Activated CD4-positive, alpha-beta T cell treated with anti-CD3 and anti-CD28 coated beads for 24 hours (primary cell): ENCODE data around the gene NSG1.
"Not testable (repeated sequence)": the region's sequence is repeated elsewhere in the genome, so short reads cannot be mapped to it uniquely, and the experiment has no call there.

Source experiments
- DNase-seq, 2 donors: peaks; one replicate each; pipeline ENCODE4 v3.0.0-alpha.2; 2020; ENCODE audit warnings: low read depth in 2 of 2

The NSG1 gene

DNA sequence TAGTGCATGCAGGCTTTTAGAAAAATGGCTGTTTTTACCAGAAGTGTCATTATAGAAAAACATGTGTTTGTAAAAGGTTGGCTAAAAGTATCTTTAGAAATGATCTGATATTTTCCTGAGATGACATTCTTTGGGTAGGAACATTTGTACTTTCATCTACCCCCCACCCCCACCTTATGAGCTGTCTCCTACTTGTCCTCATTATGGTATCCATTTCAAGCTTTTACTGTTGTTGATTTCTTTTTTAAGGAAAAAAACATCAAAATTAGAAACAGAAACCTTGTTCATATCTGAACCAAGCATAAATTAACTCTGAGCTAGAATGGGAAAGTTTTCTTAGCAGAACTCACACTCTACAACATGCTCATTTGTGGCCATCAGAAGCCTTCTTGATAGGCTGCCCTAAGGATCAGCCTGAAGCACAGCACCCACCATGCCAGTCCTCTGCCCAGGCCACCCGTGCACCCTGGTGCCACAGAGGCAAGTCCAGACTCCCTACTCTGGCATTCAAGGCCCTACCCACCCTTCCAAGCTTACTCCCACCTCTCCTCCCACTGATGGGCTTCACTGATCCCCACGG, 49.4 kb downstream of the NSG1 start:
- no peak for DNase-seq

DNA sequence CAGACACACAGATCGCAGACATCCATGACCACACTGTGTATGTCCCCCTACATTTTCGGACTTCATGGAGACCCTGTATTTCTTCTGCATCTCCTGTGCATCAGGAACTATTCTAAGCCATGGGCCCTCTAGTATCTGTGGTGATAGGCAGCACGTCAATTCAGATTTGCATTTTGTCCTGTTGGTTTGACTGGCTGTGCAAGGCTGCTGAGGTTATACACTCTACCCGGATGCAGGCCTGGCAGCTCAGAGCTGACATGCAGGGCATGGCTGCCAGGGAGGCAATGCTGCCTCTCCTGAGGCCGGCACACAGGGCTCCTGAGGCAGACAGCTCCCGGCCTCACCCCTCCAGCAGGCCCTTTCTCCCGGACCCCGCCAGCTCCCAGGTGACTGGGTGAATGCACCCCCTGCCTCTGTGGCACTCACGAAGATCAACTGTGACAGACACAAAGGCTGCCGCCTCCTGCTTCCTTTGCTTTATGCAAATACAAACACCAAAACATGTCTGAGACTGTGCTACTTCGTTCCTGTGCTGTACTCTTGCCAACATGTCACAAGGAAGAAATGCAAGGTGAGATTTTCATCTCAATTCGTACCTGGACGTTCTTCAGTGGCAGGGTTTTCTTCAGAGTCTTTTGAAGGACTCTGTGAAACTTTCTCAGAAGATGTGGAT, 51.0 kb downstream of the NSG1 start:
- DNase-seq = no peak

DNA sequence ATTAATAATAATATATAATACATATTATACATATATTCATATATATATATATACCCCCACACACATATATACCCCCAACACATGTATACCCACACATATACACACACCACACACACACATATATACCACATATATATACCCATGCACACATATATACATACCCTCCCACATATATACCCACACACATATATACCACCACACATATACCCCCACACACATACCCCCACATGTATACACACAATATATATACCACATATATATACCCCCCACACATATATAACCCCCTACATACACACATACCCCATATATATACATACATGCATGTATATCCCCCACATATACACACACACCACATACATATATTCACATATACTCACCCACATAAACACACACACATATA, 52.0 kb downstream of the NSG1 start:
- no peak for DNase-seq

DNA sequence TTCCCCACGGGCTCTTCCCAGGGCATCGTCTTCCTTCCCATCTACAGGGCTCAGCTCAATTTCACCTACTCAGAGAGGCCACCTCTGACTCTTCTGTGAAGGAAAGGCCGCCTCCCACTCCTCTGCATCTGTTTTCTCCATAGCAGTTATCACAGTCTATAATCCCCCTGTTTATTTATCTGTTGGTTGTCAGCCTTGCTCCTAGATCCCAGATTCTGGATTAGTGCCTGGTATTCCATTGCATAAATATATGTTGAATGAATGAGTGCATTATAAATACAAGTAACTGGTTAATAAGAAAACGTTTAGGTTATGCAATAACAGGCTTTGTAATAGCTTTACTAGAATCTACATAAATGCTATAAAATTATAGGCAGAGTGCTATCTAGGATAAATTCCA, 52.9 kb downstream of the NSG1 start:
- DNase-seq = no peak

DNA sequence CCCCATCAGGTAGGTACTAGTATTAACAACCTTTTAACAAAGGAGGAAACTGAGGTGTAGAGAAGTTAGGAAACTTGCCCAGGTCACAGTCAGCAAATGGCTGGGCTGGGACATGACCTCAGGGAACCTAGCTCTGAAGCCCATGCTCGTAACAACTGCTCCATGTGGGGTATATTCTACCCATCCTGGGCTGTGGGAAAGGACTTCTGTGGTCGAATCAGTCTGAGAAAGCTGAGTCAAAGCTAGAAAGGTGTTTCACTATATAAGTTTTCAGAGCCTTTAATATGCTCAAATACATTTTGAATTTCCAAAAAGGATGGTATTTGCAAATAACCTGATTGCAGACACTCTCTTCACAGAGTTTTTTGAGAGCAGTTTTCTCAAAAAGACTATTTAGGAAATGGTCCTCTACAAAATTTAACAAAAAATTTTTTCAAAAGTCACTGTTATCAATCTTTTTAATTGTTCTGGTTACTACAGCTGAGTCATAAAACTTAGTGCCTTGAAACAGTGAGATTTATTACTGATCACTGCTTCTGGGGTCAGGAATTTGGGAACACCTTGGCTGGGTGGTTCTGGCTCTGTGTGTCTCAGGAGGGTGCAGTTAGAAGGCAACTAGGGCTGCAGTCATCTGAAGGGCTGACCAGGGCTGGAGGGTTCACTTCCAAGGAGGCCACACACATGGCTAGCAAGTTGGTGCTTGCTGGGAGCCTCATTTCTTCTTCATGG, 53.6 kb downstream of the NSG1 start:
- DNase-seq = no peak

DNA sequence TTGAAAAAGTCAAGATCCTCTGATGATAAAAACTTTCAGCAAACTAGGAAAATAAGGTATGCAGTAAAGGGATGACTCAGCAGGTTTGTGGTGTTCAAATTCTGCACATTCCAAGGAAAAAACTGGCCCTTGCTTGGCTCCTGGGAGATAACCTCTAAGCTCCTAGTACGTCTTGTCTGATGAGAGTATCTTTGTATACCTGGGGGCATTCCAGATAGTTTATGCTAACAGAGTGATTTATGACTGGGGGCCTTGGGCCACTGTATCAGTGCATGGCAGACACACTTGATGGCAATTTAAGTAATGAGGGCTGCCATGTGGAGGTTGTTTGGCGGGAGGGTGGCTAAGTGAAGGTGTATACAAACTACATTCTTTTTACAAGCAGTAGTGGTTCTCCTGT, 56.9 kb downstream of the NSG1 start:
- no peak for DNase-seq

DNA sequence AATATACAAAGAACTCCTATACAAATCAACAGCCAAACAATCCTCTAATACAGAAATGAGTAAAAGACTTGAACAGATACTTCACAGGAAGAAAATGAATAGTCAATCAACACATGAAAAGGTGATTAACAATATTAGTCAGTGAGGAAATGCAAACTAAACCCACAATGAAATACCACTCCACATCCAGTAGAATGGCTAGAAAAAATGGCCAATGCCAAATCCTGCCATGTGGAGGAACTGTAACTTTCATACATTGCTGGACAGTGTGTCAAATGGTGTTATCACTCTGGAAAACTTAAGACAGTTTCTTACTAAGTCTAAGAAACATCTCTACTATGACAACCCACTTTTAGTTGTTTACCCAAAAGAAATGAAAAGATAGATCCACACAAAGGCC, 59.5 kb downstream of the NSG1 start:
- DNase-seq = no peak

DNA sequence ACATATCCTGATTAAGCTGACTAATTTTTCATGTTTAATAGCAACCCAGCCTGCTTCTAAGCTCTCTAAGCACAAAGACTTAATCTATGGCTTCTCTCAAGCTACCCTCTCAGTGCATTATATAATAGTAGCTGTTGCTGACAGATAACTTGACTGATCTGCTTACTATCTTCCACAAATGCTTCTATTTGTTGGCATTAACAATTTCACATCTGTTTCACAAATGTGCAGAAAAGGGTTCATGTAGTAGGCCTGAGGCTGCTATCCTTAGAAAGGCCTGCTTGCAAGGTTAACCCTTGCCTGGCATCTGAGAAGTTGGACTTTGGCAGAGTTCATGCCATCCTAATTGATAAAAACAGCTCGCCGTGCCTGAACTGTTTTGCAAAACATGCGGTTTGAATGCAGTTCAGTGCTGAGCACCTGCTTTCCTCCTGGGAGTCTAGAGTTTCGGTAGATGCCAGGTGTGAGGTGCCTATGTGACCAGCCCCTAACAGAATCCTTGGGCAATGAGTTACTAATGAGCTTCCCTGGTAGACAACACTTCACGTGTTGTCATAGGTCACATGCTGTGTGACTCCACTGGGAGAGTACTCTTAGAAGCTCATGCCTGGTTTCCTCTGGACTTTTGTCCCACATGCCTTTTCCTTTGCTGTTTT, 68.4 kb downstream of the NSG1 start:
- DNase-seq = no peak

DNA sequence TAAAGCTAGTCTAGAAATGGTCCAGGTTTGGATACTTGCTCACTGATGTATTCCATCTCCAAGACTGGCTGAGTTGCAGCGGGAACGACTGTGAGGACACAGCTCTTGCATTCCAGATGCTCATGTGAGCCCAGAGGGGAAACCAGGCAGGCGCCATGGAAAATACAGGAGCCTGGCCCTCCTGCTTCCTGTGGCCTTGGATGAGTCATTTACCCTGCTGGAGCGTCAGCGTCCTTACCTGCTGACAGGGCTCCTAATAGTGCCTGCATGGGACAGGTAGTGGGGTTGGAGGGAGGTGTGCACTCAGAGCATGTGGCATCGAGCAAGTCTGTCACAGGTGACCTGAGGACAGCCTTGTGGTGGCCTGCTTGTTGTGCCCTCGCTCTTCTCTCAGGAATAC, 69.4 kb downstream of the NSG1 start:
- DNase-seq = no peak

DNA sequence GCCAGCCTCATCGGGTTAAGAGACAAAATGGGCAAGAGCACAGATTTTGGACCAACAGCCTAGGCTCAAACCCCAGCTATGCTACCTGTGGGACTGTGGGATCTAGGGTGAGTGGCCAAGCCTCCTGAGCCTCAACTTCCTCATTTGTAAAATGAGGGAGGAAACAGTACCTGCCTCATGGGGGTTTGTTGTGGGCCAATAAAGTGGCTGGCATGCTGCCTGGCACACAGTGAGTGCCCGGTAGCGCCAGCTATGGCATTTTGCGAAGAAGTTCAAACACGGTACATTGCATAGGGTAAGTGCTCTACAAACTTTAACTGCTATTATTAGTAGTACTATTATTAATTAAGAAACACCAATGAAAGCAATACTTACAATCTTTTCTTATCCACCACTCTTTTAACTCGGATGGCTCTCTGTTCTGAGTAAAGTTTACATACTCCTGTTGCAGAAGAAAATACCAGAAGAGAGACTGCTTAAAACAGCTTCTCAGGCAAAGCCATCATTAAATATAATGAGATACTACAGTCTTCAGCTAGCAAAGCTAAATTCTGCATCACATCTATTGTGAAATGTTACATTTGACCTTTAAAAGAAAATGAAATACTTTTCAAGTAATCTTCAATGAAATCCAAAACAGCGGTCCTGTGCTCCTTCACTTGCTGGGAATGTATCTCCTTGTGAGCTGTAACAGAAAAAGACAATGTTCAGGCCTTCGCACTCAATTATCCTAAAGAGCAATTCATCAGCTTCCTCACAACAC, 70.1 kb downstream of the NSG1 start:
- no peak for DNase-seq

DNA sequence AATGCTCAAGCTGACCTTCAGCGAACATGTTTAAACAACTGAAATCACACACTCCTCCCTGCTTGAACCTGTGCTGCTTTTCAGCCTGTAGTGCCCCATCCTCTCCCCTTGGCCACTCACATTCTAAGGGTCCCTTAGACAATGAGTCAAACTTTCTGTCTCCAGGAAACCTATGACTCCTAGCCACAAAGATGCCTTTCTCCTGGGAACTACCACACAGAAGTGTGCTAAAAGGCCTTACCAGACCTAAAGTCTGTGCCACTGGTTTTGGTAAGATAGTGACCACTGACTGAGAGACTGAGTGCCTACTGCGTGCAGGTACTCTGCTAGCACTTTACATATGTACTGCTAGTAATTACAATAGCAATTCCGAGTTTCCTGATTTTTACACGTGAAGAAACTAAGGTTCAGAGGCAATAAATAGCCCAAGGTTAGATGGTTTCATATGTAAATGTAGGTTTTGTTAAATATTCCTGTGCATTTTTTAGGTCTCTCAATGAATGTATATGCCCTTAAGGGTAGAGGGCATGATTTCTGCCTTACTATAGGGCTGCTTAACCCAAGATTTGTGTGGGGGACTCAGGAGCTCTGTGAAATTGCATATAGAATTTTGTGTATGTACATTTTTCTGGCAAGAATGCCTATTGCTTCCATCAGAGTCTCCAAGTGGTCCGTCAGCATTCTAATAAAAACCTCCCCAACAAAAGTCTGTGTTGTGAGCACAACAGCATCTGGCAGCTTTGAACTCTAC, 71.1 kb downstream of the NSG1 start:
- no peak for DNase-seq

DNA sequence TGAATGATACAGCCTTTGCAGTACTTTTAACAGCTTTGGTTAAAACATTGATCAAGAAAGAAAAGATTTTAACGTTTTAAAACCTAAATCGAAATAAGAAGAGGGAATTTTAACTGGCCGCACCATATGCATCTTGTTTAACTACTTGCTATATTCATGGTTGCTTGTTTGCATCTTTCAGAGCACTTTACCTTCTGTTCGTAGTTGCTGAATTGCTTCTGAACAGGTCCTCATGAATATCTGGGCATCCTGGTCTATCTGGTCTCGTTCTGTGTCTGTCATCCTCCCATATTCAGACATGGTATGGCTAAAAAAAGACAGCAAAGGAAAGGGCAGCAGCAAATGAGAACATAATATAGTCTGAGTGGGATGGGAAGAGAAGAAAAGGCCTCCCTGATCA, 72.3 kb downstream of the NSG1 start:
- DNase-seq = no peak

DNA sequence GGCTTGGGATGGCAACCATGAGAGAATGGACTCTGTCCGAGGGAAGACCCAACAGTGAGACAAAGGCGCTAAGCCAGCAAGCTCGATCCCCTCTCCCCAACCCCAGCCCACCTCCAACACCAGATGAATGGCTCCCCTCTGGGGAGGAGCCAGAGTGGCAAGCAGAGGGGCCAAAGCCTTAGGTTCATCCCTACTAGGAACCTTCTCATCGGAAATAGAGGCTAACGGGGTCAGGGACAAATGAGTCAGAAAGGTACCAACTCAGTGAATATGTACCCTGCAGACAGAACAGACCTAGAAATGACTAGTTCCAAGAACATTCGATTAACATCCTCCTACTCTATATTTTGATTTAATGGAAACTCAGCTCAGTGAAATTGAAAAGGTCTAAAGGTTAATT, 73.9 kb downstream of the NSG1 start:
- no peak for DNase-seq

DNA sequence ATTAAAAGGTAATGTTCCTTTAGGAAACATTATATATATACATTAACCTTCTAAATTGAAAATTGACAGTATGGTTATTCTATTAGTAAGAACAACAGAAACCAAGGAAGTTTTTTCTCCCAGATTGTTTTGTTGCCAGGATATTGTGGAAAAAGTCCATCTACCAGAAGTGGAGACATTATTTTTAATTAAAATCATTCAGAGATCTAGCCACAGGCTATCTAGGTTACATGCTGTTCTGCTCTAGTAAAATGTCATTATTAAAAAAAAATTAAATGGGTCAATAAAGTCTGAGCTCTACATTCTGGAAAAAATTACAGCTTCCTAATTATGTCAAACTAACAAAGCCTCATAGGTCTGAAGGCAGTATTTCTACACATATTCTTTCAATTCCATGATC, 74.3 kb downstream of the NSG1 start:
- no peak for DNase-seq

DNA sequence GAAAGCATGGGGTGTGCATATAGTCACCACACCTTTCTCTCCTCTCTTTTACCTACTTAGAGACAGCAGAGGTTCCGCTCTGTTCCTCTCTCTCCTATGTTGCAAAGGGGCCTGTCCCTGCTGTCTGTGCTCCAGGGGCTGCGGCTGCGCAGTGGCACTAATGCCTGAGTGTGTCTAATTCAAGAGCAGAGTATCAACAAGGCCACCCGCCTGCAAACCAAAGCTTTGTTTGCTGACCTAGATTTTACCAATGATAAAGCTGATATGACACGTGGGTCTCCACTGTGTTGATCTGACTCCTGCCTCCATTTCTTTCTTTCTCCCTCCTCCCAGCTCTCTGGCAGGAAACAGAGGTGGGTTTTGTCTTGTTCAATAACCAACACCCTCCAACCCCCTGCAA, 74.9 kb downstream of the NSG1 start:
- DNase-seq = no peak

DNA sequence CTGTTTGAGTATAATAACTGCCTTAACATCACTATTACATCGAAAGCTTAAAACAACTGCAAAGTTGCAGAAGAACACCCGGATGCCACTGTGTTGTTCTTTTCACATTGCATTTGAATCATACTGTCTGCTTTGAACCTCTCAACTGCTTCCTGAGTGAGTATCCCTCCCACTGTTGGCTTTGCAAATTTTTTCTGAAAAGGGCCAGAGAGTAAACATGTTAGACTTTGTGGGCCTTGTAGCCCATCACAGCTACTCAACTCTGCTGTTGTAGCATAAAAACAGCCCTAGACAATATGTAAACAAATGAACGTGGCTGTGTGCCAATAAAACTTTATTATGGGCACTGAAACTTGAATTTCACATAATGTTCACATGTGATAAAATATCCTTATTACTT, 76.1 kb downstream of the NSG1 start:
- DNase-seq = no peak

DNA sequence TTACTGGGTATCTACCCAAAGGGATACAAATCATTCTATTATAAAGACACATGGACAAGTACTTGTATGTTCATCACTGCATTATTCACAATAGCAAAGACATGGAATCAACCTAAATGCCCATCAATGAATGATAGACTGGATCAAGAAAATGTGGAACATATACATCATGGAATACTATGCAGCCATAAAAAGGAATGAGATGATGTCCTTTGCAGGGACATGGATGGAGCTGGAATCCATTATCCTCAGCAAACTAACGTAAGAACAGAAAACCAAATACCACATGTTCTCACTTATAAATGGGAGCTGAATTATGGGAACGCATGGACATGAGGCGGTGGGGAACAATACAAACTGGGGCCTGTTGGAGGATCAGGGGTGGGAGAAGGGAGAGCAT, 78.3 kb downstream of the NSG1 start:
- DNase-seq = not testable (repeated sequence)
